ENCODE measurements around the gene UPP2.

UPP2 gene

GRCh38 chr2:158103411-158104012 lies 1.8 kb downstream of the UPP2 start:
- DNase-seq (ENCODE audit: low read depth in 1 of 2, low spot score in 1 of 2): no peak

GRCh38 chr2:158104903-158105302 lies 3.2 kb downstream of the UPP2 start:
- DNase-seq (ENCODE audit: low read depth in 1 of 2, low spot score in 1 of 2): no peak

- no peak for DNase-seq (ENCODE audit: low read depth in 1 of 2, low spot score in 1 of 2)
Observed at GRCh38 chr2:158112992-158113391, 11.3 kb downstream of the UPP2 start.

GRCh38 chr2:158113741-158114295 lies 12.1 kb downstream of the UPP2 start:
- no peak for DNase-seq (ENCODE audit: low read depth in 1 of 2, low spot score in 1 of 2)

GRCh38 chr2:158114516-158114915 lies 12.8 kb downstream of the UPP2 start:
- DNase-seq (ENCODE audit: low read depth in 1 of 2, low spot score in 1 of 2): no peak

GRCh38 chr2:158115202-158115767 lies 13.6 kb downstream of the UPP2 start:
- DNase-seq (ENCODE audit: low read depth in 1 of 2, low spot score in 1 of 2): no peak

GRCh38 chr2:158116936-158117335 lies 15.3 kb downstream of the UPP2 start:
- no peak for DNase-seq (ENCODE audit: low read depth in 1 of 2, low spot score in 1 of 2)

GRCh38 chr2:158120102-158120501 lies 18.4 kb downstream of the UPP2 start:
- DNase-seq (ENCODE audit: low read depth in 1 of 2, low spot score in 1 of 2): no peak

- no peak for DNase-seq (ENCODE audit: low read depth in 1 of 2, low spot score in 1 of 2)
Observed at GRCh38 chr2:158120664-158121641, 19.3 kb downstream of the UPP2 start.

GRCh38 chr2:158124896-158125295 lies 23.2 kb downstream of the UPP2 start:
- DNase-seq (ENCODE audit: low read depth in 1 of 2, low spot score in 1 of 2): no peak

- no peak for DNase-seq (ENCODE audit: low read depth in 1 of 2, low spot score in 1 of 2)
Observed at GRCh38 chr2:158125756-158126498, 24.3 kb downstream of the UPP2 start.

GRCh38 chr2:158127380-158127804 lies 25.7 kb downstream of the UPP2 start:
- DNase-seq (ENCODE audit: low read depth in 1 of 2, low spot score in 1 of 2): no peak

- no peak for DNase-seq (ENCODE audit: low read depth in 1 of 2, low spot score in 1 of 2)
Observed at GRCh38 chr2:158128168-158128973, 26.7 kb downstream of the UPP2 start.

- no peak for DNase-seq (ENCODE audit: low read depth in 1 of 2, low spot score in 1 of 2)
Observed at GRCh38 chr2:158129037-158129436, 27.4 kb downstream of the UPP2 start.

GRCh38 chr2:158130832-158131473 lies 29.3 kb downstream of the UPP2 start:
- no peak for DNase-seq (ENCODE audit: low read depth in 1 of 2, low spot score in 1 of 2)

- DNase-seq (ENCODE audit: low read depth in 1 of 2, low spot score in 1 of 2): no peak
Observed at GRCh38 chr2:158131483-158131912, 29.8 kb downstream of the UPP2 start.

GRCh38 chr2:158131919-158132566 lies 30.4 kb downstream of the UPP2 start:
- DNase-seq (ENCODE audit: low read depth in 1 of 2, low spot score in 1 of 2): no peak

- DNase-seq (ENCODE audit: low read depth in 1 of 2, low spot score in 1 of 2): no peak
Observed at GRCh38 chr2:158134055-158134454, 32.4 kb downstream of the UPP2 start.

- no peak for DNase-seq (ENCODE audit: low read depth in 1 of 2, low spot score in 1 of 2)
Observed at GRCh38 chr2:158134655-158135054, 33.0 kb downstream of the UPP2 start.

Measured in stimulated activated CD4-positive, alpha-beta T cell treated with anti-CD3 and anti-CD28 coated beads, Interleukin-15, amount 100 ng/mL, for 1 hour (primary cell).